Limb (tissue), 2 donors: ENCODE measurements around the gene RNF212B.
A peak's percentile ranks its signal among the peaks of the same experiment; 100 is the strongest.

Experiments used
- DNase-seq, 2 donors: peaks; one replicate each; pipeline ENCODE4 v3.0.0-alpha.2; 2016; ENCODE audit errors: extremely low spot score in 2 of 2

RNF212B gene

DNA sequence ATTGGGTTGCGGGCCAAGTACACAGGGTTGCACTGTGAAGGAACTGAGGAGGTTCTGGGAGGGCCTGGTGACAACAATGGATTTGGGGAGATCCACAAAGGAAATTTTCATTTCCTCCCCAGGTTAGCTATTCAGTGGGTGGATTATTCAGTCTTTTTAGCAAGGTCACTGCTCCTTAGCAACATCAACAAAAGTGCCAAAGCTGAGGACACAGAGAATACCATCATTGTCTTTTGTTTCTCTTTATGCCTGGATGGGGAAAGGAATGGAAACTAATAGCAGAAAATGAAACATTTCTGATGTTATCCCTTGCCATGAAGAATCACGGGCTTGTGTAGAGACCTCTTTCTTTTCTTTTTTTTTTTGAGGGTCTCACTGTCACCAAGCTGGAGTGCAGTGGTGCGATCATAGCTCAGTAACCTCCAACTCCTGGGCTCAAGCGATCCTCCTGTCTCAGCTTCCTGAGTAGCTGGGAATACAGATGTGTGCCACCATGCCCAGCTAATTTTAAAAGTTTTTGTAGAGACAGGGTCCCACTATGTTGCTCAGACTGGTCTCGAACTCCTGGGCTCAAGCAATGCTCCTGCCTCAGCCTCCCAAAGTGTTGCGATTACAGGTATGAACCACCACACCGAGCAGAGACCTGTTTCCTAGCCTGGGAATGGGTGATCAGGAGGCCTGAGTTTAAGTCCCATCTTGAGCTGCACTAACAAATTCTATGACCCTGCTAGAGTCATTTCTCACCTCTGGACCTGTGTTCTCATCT is 58.5 kb downstream of the RNF212B start:
- no peak for DNase-seq

DNA sequence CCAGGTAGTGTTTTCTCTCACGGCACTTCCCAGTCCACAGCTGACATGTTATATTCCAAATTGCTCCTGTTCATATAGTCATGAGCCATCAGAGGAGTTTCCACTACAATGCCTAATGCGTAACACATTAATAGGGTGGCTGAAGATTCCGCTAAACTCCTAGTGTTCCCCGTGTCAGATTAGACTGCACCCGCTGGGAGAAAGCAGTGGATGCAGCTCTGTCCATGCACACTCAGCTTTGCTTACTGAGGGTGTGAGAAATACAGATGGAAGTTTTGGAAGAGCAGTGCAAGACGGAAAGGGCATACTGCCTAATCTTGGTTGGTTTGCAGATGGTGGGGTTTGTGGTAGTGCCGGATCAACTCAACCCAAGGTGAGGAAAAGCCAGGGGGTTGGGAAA is 59.4 kb downstream of the RNF212B start:
- no peak for DNase-seq

DNA sequence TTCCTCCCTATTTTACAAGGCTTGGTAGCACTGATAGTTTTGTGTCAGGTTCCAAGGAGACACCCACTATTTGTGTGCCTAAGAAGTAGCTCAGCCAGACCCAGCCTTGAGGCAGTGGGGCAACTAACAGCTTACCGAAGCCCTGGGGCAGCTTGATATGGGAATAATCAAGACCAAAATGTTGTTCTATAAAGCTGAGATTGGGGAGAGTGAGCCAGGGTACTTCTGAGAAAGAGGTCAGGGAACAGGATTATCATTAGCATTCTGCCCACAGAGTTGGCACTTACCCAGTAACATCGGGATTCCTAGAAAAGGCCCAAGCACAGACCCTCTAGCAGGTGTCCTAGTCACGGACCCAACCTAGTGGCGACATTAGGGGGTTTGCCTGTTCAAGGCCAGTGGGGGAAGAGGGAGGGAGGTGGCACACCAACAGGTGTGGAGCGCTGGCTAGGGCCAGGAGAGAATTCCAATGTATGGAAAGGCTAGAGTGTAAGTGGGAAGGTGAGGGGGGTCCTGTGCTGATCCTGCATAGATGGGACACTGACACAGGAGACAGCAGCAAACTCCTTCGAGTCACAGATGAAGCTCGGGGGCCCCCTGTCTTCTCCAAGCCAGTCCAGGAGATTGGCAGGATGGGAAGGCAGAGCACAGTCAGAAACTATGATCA is 60.0 kb downstream of the RNF212B start:
- DNase-seq, result no peak

DNA sequence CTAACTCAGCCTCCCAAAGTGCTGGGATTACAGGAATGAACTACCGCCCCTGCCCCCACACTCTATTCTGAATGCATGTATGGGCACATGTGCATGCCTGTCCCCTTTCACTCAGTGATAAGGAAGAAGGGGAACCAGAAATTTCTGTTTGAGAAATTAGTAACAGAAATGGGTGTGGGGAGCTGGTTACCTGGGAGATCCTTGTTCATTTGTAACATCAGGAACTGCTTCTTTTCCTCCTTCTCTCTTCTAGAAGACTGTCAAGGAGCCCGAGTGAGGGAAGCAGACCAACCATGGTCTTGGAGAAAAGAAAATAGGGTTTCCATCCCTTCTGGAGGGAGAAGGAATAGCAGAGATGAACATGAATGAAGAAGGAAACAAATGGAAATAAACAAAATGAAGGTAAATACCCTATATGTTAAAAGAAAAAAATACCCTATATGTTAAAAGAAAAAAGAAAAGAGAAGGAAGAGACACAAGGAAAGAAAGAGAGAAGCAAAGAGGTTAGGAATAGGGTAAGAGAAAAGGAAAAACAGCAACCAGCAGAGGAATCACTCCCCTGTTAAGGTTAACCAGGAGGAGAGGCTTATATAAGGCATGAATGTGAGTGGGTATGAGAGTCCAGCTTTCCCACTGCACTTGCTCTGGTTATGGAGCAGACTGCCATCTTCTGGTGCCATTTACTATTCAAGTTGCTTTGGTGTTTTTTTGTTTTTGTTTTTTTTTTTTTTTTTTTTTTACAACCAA is 61.6 kb downstream of the RNF212B start:
- no peak for DNase-seq

DNA sequence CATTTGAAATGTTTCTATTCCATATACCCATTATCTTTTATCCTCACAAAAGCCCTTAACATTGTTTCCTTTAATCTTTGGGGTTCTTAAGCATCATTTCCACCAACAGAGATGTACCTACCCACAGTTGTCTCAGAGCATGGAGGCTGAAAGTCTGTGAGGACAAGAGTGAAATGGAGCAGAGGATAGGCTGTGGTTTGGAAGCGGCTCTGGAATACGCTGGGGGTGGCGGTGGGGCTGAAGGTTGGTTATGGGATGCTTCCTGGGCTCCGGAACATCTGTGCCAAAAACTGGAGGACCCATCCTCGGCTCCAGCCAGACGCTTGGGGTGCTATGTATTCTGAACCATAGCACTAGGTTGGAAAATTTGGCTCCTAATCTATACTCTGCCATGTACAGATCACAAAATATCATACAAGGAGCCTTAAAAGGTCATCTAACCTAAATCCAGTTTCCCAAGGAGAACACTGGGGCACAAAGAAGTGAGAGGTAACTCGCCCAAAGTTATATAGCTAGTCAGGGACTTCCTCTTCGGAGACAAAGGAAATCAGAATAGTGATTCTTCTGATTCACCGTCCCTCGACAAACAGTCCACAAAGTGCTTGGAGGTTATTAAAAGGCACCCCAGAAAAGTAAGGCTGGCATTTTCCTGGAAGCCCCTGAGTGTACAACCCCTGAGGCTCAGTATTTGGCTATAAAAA is 62.4 kb downstream of the RNF212B start:
- DNase-seq, result no peak

DNA sequence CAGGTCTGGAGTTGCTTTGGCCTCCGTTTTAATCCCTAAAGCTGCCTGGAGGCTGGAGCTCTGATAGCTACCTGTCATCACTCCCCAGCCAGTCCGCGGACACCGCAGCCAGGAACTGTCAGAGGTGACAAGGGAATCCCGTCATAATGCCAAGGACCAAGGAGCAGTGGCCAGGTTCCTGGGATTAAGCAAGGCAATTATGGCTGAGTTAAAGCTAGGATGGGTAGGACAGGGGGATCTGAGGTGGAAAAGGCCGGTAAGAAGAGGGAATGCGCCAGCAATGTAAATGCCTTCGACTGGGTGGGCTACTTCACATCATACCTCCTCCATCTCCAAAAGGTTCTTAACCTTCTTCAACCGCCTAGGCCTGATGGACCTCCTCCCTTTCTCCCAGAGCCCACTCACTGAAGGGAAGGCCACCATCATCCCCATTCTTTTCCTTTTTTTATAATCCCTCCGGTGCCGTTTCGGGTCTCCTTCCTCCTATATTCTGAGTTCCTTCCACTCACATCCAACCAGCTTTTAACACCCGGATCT is 63.0 kb downstream of the RNF212B start:
- no peak for DNase-seq

DNA sequence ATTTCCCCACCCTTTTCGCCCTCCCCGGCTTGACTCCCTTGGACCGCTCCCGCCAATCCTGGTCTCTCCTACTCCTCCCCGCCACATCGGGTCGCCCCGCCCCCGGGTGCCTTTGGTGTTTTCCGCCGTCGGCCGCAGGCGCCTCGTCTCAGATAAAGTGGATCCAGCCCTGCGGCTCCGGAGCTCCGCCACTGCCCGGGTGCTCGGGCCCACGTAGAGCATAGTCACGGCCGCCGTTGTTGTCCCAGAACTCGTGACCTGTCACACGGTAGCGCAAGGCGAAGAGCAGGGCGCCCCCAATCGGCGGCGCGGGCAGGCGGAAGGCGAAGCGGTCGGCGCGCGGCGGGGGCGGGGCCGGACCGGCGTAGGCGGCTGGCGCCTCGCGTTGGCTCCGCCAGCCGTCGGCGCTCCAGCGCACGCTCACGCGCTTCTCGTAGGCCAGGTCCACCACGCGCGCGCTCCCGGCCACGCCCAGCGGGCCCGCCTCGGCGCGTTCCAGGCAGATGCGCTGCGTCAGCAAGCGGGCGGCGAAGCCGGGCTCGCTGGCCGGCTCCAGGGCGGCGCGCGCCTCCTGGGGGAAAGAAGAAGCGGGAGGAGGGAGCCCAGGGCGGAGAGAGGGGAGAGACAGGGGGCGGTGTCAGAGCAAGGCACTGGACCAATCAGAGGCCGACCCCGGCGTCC is 63.7 kb downstream of the RNF212B start:
- peak; percentile 99 for DNase-seq

DNA sequence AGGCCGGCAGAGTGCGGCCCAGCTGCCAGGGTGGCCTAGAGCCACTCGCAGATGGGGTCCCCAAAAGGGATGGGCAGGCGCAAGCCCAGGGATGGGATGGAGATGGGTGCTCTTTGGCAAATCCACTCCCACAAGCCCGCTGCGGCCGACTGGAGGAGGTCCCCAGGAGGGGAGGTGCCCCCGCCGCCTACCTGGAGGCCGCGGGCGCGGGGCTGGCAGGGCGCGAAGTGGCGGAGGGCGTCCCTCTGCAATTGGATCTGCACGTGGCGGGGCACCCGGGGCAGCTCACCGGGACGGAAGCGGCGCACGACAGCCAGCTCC is 64.2 kb downstream of the RNF212B start:
- no peak for DNase-seq

DNA sequence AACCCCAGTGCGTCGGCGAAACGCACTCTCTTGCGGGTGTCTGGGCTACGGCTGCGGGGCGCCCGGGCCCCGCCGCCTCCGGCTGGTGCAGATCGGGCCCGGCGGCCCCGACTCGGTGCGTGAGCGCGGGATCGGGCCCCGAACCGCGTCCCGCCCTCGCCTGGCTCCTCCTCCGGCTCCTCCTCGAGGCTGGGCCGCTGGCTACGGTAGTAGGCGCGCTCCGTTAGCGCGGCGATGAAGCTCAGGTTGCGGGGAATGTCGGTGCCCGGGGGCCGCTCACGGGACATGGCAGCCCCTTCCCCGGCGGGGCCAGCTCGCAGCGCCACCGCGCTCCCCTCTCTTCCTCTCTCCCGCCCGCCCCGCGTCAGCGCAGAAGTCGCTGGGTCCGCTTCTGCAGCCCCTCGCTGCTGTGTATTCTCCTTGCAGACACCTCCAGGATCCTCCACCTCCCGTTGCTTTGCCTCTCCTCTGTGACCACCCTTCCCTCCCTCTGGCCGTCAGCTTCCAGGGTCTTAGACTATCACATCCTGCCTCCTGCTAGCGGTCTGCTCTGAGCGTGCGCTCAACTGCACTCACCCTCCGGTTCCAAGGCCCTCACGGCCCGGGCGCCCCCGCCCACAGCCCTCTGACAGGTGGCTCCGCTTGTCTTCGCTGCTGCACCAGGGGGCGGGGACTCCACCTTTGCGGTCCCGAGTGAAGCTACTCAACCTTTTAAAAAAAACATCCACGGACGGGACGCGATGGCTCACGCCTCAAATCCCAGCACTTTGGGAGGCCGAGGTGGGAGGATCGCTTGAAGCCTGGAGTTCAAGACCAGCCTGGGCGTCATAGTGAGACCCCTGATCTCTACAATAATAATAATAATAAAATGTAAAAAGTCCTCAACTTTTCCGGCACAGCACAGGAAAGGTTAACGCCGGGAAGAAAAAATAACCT is 64.8 kb downstream of the RNF212B start, which contains the start of gene PPP1R3E:
TSS of gene PPP1R3E (minus strand) at position 570 of the 936 bp plus-strand sequence. CDS start at position 287, 283 bp downstream.
- DNase-seq, result peak; percentile 48 to 80

DNA sequence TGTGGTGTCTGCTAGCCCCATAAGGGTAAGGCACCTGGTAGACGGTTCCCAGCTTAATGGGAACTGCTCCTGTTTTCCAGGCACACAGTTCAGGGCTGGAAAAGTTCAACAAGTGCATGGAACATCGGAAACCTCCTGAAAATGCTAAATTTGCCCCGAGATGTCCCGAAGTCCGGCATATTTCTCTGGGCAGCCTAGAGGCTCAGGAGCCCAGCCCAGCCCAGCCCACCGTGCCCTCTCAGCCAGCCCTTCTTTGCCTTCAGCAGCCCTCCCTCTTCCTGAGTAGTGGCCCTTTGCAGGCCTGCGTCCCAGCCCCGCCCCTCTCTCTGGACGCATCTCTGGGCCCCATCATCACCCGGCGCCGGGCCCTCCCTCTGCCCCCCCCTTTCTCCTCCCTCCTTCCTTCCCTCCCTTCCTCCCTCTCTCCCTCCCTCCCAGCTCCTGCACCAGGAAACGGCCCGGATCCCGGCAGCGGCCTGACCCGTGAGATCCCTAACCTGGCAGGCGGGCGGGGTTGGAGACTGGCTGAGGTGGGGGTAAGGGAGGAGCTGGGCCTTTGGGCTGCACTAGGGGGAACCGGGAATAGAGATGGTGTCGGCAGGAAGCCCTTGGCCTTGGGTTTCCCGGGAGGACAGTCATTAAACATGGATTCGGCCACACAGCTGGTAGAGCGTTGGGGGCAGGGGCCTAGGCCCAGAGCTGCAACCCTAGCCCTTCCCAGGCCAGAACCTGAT is 68.8 kb downstream of the RNF212B start, which contains the start of gene BCL2L2:
TSS of gene BCL2L2 (plus strand) at position 422 of the 734 bp plus-strand sequence. CDS start 935 bp downstream, outside the sequence.
- DNase-seq, result peak; percentile 92 to 95

DNA sequence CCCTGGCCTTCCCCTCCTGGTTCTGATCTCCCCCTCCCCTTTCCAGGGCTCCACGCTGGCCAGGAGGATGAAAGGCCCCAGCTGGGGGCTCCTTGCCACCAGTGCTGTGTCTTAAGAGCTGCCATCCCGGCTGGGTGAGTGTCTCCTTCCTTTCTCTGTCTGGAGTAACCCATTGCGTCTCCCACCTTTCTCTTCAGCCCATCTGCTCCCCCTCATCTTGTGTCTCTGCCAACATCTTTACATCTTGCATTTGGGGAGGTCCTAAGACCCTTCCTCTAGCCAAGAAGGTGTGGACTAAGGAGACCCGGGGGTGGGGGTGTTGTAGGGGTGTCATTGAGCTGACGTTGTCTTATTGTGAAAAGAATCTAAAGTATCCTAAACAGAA is 69.4 kb downstream of the RNF212B start:
- no peak for DNase-seq

DNA sequence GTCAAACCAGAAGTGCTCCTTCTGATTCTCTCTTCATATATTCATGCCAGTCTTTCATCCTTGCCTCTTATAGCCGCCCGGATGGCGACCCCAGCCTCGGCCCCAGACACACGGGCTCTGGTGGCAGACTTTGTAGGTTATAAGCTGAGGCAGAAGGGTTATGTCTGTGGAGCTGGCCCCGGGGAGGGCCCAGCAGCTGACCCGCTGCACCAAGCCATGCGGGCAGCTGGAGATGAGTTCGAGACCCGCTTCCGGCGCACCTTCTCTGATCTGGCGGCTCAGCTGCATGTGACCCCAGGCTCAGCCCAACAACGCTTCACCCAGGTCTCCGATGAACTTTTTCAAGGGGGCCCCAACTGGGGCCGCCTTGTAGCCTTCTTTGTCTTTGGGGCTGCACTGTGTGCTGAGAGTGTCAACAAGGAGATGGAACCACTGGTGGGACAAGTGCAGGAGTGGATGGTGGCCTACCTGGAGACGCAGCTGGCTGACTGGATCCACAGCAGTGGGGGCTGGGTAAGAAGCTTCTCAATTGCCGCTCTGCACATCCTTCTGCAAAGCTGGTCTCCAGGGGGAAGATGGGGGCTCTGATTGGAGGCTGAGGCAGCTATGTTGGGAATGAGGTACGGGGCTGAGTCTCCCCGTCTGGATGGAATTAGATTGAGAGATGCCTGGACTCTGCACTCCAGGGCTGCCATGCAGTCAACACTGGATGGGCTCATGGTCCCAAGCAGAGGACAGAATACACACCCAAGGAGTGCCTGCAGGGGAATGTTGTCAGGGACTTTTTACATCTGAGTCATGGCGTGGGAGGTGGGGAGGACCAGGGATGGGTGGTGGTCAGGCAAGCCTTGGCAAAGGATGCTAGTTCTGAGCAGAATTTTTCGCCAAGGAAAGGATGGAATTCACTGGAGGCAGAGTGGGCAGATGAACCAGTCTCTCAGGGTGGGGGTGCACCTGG is 70.2 kb downstream of the RNF212B start:
- no peak for DNase-seq

DNA sequence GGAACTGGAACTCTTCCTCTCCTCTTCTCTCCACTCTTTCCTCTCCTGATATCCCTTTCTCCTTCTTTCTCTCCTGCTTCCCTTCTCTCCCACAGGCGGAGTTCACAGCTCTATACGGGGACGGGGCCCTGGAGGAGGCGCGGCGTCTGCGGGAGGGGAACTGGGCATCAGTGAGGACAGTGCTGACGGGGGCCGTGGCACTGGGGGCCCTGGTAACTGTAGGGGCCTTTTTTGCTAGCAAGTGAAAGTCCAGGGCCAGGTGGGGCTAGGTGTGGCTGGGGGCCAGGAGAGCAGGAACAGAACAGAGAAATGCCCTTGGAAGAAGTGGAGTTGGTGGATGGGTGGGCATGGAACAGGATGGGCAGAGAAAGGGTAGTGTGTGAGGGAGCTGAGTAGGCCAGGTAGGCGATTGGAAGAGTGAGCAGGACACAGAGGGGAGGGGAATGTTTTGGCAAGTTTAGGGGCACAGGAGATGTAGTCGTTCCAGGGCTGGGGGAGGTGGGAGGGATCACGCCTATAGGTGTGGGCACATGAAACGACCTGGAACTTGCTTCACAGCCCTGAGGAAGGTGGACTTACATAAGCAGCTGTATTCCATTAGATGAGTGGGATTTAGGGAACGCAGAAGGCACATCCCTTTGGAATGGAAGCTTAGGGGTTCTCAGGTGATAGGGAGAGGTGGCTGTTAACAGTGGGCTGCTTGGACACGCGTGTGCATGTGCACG is 71.1 kb downstream of the RNF212B start:
- DNase-seq, result no peak

DNA sequence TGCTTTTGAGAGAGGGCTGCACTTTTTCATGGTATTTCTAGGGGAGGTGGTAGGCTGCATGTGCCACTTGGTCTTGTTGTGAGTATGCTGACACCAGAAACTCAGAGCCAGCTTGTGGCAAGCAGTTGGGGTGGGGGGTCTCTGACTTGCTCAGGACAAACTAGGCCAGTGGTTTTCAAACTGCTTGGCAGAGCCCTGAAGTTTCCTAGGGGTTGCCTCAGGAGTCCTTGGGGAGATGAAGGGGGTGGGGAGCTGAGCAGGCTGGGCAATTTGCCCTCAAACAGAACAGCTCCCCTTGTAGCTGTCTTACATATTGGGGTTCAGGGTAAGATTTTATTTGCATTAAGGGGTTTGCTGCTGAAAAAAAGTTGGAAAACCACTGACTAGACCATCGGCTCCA is 72.8 kb downstream of the RNF212B start:
- no peak for DNase-seq

DNA sequence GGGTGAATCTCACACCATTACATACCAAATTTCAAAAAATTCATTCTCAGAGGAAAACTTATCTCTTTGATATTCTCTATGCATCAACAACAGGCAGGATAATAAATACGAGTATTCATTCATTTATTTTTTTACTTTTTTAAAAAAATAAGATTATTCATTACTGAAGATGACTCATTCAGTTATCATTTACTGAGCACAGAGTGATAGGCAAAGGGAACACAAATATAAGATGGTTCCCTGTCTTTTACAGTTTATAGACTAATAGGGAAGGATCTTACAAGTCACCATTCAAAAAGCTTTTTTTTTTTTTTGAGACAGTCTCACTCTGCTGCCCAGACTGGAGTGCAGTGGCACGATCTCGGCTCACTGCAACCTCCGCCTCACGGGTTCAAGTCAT is 78.6 kb downstream of the RNF212B start:
- no peak for DNase-seq

DNA sequence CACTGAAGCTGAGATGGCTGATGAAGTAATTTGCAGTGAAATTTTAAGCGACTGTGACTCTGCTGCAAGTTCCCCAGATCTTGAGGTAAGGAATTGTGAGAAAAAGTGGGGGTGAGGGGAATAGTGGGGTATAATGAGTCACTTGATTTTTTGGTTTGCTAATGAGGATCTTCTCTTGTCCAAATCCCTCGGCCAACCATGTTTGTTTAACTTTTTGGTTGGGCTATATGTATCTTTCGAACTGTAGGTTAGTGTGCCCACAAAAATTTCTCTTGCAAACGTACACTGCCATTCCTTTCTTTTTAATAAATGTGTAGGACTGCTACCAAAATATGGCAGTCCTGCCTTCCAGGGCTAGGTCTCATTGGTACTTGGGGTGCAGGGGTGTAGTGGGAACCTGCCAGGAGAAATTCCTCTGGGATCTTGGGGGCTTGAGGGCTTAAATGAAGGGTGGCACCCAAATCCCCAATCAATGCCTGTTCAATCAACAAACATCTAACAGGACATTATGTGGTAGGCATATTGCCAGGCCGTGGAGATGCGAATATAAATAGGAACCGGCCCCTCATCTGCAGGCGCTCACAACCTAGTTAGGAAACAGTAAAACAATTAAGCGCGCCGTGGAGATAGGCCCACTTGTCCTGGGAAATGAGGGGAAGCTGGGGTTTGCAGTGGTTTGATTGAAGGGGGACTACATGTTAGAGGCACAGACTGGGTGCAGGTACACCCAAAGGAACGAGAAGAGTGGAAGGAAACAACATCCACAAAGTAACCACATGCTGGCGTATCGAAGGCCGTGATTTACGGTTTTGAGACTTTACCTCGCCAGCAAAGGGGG is 82.2 kb downstream of the RNF212B start:
- DNase-seq, result no peak
